HEK293 (cell line): Measurements from ENCODE around the gene UBXN11.

ENCODE experiments used
- EGR2 ChIP-seq: fragments of 450-650 bp; formaldehyde crosslinking; IDR thresholded peaks from 2 replicates; pipeline ENCODE4 v1.5.1; 2016; ENCODE audit warnings: low read depth, missing biosample characterization, missing genetic modification characterization
- KLF16 ChIP-seq: fragments of 450-650 bp; formaldehyde crosslinking; IDR thresholded peaks from 2 replicates; pipeline ENCODE4 v1.5.1; 2017; ENCODE audit warnings: missing biosample characterization, missing genetic modification characterization
- PATZ1 ChIP-seq: fragments of 450-650 bp; formaldehyde crosslinking; IDR thresholded peaks from 2 replicates; pipeline ENCODE4 v1.5.1; 2016; ENCODE audit warnings: missing biosample characterization, missing genetic modification characterization
- PRDM10 ChIP-seq: fragments of 450-650 bp; formaldehyde crosslinking; IDR thresholded peaks from 2 replicates; pipeline ENCODE4 v1.5.1; 2016; ENCODE audit warnings: missing biosample characterization, missing genetic modification characterization
- TSHZ1 ChIP-seq: fragments of 450-650 bp; formaldehyde crosslinking; IDR thresholded peaks from 2 replicates; pipeline ENCODE4 v1.5.1; 2016; ENCODE audit warnings: missing biosample characterization, missing genetic modification characterization, borderline replicate concordance
- WT1 ChIP-seq: fragments of 450-650 bp; formaldehyde crosslinking; IDR thresholded peaks from 2 replicates; pipeline ENCODE4 v1.5.1; 2016; ENCODE audit warnings: missing biosample characterization, missing genetic modification characterization
- ZEB2 ChIP-seq: fragments of 450-650 bp; formaldehyde crosslinking; IDR thresholded peaks from 2 replicates; pipeline ENCODE4 v1.5.1; 2016; ENCODE audit warnings: missing biosample characterization, missing genetic modification characterization
- ZIC2 ChIP-seq: fragments of 450-650 bp; formaldehyde crosslinking; IDR thresholded peaks from 2 replicates; pipeline ENCODE4 v1.5.1; 2016; ENCODE audit warnings: missing biosample characterization, missing genetic modification characterization
- ZNF138 ChIP-seq: fragments of 450-650 bp; formaldehyde crosslinking; IDR thresholded peaks from 2 replicates; pipeline ENCODE4 v1.5.1; 2016; ENCODE audit warnings: missing biosample characterization, missing genetic modification characterization, borderline replicate concordance
- ZNF155 ChIP-seq: fragments of 450-650 bp; formaldehyde crosslinking; IDR thresholded peaks from 2 replicates; pipeline ENCODE4 v1.5.1; 2016; ENCODE audit warnings: missing biosample characterization, missing genetic modification characterization
- ZNF16 ChIP-seq: fragments of 450-650 bp; formaldehyde crosslinking; IDR thresholded peaks from 2 replicates; pipeline ENCODE4 v1.5.1; 2016; ENCODE audit warnings: low read depth, missing biosample characterization, missing genetic modification characterization
- ZNF18 ChIP-seq: fragments of 450-650 bp; formaldehyde crosslinking; IDR thresholded peaks from 2 replicates; pipeline ENCODE4 v1.5.1; 2016; ENCODE audit warnings: missing biosample characterization, missing genetic modification characterization
- ZNF23 ChIP-seq: fragments of 450-650 bp; formaldehyde crosslinking; IDR thresholded peaks from 2 replicates; pipeline ENCODE4 v1.5.1; 2016; ENCODE audit warnings: missing biosample characterization, missing genetic modification characterization, borderline replicate concordance
- ZNF362 ChIP-seq: fragments of 450-650 bp; formaldehyde crosslinking; IDR thresholded peaks from 2 replicates; pipeline ENCODE4 v1.5.1; 2016; ENCODE audit warnings: missing biosample characterization, missing genetic modification characterization
- ZNF416 ChIP-seq: fragments of 450-650 bp; formaldehyde crosslinking; IDR thresholded peaks from 2 replicates; pipeline ENCODE4 v1.5.1; 2016; ENCODE audit warnings: missing biosample characterization, missing genetic modification characterization
- ZNF433 ChIP-seq: fragments of 450-650 bp; formaldehyde crosslinking; IDR thresholded peaks from 2 replicates; pipeline ENCODE4 v1.5.1; 2016; ENCODE audit warnings: missing biosample characterization, missing genetic modification characterization, low read depth
- ZNF449 ChIP-seq: fragments of 450-650 bp; formaldehyde crosslinking; IDR thresholded peaks from 2 replicates; pipeline ENCODE4 v1.5.1; 2017; ENCODE audit warnings: missing biosample characterization, mild to moderate bottlenecking, missing genetic modification characterization, moderate library complexity
- ZNF488 ChIP-seq: fragments of 450-650 bp; formaldehyde crosslinking; IDR thresholded peaks from 2 replicates; pipeline ENCODE4 v1.5.1; 2016; ENCODE audit warnings: missing biosample characterization, missing genetic modification characterization
- ZNF600 ChIP-seq: fragments of 450-650 bp; formaldehyde crosslinking; IDR thresholded peaks from 2 replicates; pipeline ENCODE4 v1.5.1; 2016; ENCODE audit warnings: missing biosample characterization, missing genetic modification characterization
- ZNF629 ChIP-seq: fragments of 450-650 bp; formaldehyde crosslinking; IDR thresholded peaks from 2 replicates; pipeline ENCODE4 v1.5.1; 2017; ENCODE audit warnings: missing biosample characterization, missing genetic modification characterization
- ZNF670 ChIP-seq: fragments of 450-650 bp; formaldehyde crosslinking; IDR thresholded peaks from 2 replicates; pipeline ENCODE4 v1.5.1; 2016; ENCODE audit warnings: missing biosample characterization, missing genetic modification characterization, low read depth
- ZNF837 ChIP-seq: fragments of 450-650 bp; formaldehyde crosslinking; IDR thresholded peaks from 2 replicates; pipeline ENCODE4 v1.5.1; 2016; ENCODE audit warnings: missing biosample characterization, missing genetic modification characterization
- ZSCAN5A ChIP-seq: fragments of 450-650 bp; formaldehyde crosslinking; IDR thresholded peaks from 2 replicates; pipeline ENCODE4 v1.5.1; 2016; ENCODE audit warnings: missing biosample characterization, missing genetic modification characterization
- ZXDB ChIP-seq: fragments of 450-650 bp; formaldehyde crosslinking; IDR thresholded peaks from 2 replicates; pipeline ENCODE4 v1.5.1; 2016; ENCODE audit warnings: missing biosample characterization, missing genetic modification characterization

UBXN11 gene

GRCh38 chr1:26327956-26328362 lies 21.5 kb upstream of the UBXN11 start (continued):
- TF ChIP-seq TSHZ1 (tag by site-specific recombination) (no peak), ZNF18 (tag by site-specific recombination) (no peak), ZIC2 (tag by site-specific recombination) (peak; percentile 99), KLF16 (tag by site-specific recombination) (no peak), ZSCAN5A (no peak), ZNF138 (tag by site-specific recombination) (no peak), ZNF155 (tag by site-specific recombination) (no peak), ZNF629 (tag by site-specific recombination) (peak; percentile 55; the same call in 1 of the 2 replicates), ZXDB (no peak), ZNF16 (tag by site-specific recombination) (no peak), ZNF433 (no peak), ZEB2 (tag by site-specific recombination) (peak; percentile 57; the same call in 1 of the 2 replicates), ZNF600 (tag by site-specific recombination) (peak; percentile 68), ZNF362 (tag by site-specific recombination) (peak; percentile 63), PATZ1 (tag by site-specific recombination) (peak; percentile 22; the same call in 1 of the 2 replicates), ZNF416 (tag by site-specific recombination) (no peak), ZNF23 (no peak), ZNF488 (tag by site-specific recombination) (no peak), ZNF837 (tag by site-specific recombination) (no peak), EGR2 (tag by site-specific recombination) (no peak), ZNF449 (no peak), WT1 (tag by site-specific recombination) (no peak), ZNF670 (tag by site-specific recombination) (no peak), PRDM10 (tag by site-specific recombination) (peak; percentile 36; the same call in 1 of the 2 replicates)
